COLO668 (cell line): Measurements from ENCODE around the gene ABCA8.
"Not testable (repeated sequence)": the region's sequence is repeated elsewhere in the genome, so short reads cannot be mapped to it uniquely, and the experiment has no call there.

Experiments used
- DNase-seq: peaks from one replicate; lab custom pipeline; 2025; ENCODE audit not compliant: unreplicated experiment; lab: John Stamatoyannopoulos, UW

The ABCA8 gene

DNA sequence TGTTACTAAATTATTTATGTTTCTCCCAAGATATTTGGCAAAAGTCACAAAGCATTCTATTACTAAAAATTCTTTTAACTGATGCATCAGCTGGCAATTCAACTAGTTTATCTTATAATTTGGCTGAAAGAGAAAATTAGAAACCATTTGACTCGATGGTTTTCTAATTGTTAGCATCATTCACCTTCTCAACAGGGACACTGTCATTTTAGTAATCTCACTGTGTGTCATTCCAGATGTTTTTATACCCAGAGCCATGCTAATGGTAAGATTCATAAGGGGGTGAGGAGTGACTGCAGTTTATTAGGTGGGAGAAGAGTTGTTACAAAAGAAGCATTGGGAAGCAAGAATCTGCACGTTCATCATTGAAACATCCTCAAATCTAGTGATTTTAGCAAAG is 124.9 kb downstream of the ABCA8 start:
- DNase-seq, result no peak

DNA sequence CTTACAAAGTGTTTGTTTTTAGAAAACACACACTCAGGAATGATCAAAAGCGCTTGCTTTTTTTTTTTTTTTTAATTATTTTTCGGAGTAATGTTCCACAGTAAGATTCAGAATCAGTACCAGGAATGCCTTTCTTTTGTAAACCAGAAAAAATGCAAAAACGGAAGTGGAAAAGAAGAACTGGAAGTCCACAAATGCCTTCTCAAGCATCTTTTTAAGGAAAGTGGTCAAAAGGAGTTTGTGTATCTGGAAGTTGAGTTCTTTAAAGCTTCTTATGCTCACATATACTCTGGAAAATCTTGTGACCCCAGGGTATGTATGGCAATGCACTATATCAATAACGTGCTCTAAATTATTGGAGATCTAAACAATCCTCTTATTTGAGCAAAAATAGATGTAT is 126.0 kb downstream of the ABCA8 start:
- DNase-seq, result no peak

DNA sequence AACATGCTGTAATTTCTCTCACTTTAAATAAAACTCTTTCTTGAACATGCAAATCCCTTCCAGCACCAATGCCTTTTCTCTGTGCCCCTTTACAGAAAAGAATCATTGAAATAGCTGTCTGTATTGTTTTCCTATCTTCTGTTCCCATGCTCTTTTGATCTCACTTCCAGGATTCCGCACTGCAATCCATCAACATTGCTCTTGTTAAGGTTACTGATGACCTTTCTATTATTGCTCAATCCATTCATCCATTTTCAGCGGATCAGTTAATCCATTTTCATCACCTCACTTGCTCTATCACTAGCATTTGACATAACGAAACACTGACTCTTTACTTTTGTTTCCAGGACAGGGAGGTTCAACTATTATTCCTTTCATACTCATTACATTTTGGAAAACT is 130.5 kb downstream of the ABCA8 start:
- no peak for DNase-seq

DNA sequence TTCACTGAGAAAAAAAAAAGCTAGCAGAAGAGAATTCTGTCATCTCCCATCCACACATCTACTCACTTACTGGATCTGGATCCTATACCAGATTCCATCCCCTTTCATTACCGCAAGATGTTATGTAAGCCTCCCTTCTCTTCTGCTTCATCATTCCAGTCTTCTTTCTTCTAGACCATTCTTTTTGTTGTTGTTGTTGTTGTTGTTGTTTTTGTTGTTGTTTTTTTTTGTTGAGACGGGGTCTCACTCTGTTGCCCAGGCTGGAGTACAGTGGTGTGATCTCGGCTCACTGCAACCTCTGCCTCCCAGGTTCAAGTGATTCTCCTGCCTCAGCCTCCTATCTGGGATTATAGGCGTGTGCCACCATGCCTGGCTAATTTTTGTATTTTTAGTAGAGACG is 131.0 kb downstream of the ABCA8 start:
- DNase-seq, result not testable (repeated sequence)

DNA sequence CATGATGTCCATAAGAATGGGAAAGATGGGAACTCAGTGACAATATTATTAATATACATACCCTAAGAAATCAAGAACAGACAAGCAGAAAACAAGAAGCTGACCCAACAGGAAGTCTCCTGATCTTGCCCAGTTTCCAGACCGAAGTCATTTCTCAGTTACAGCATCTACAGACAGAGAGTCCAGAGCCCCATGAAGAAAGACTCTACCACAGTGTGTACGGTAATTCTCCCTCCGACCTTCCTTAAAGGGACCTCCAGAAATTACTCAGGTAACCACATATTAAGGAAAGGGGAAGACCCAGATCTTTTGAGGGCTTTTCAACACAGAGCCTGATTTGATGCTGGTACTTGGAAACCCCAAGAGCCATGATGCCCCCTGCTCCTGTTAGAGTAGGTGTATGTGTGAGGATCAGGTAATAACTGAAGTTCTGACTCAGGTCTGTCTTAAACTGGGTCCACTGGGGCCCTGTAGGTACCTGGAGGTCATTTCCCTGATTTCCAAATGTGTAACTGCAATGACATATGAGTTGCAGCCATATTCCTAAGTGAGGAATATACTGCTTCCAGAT is 132.4 kb downstream of the ABCA8 start:
- no peak for DNase-seq

DNA sequence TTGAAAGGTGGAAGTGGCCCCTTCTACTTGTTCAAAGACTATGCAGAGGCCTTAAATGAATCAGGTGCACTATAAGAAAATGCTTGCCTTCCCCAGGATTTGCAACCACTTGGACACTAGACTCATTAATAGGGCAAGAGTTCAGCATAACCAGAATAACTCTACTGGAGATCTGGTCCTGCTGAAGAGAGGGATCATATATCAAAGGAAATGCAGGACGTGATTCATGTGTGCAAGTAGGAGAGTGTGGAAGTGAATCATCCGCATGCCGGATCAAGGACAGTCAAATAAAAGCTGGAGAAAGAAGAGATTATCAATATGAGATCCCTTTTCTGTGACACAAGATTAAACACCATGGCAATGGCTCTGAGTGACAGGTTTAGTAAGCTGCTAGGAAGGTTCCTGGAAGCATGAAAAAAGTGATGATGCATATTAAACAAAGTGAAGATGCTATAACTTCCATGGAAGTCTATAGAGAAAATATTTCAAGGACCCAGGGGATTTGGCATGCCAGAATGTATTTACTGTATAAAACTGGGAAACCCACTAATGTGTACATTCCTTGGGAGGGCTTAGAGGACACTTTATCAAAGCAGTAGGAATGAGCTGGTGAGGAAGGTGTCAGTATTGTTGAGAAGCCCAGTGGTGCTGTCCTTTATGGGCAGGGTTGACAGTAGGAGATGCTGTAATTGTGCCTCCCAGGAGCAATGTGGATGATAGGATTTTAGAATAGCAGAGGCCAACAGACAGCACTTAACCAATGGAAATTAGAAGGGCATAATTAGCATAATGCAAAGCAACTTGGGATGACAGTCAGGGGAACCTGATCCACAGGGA is 133.1 kb downstream of the ABCA8 start:
- no peak for DNase-seq

DNA sequence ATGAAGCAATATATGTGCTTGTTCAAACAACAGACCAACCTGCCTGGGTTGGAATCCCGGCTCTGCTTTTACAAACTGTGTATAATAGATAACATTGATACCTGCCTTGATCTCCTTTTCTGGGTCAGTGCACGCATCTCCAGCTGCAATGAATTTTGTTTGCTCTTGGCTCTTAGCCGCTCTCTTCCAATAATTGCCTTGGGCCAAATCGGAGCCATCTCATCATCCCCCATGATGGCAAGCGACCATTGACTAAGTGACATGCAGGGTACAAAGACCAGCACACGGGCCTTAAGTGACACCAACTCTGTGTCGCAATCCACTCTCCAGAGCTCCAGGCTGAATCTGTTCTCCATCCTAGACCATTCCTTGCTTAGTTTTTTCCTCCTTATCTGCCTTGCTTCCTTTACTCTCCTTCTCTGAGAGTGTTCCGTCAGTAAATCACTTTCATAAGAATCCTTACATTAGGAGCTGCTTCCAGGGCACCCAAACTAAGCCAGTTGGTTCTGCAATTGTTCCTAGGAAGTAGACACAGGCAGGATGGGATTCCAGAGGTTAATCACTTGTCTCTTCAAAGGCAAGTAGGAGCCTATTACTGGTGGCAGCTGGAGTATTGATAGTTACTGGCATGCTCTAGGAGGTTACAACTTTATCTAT is 134.2 kb downstream of the ABCA8 start:
- peak; percentile 47 for DNase-seq

DNA sequence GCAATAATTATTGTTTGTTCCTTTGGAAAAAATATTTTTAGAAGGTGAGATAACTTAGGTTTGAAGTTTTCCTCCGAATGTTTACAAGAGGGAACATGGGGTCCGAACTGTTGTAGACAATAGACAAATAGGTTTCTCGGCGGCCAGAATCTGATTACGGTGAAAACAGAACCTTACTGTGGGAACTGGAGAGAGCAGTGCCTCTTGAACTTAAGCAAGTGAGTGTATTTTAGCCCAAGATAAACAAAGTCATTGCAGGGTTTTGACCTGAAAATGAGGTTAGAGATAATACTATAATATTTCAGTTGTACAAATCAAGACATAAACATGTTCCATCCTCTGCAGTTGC is 134.7 kb downstream of the ABCA8 start:
- DNase-seq, result no peak

DNA sequence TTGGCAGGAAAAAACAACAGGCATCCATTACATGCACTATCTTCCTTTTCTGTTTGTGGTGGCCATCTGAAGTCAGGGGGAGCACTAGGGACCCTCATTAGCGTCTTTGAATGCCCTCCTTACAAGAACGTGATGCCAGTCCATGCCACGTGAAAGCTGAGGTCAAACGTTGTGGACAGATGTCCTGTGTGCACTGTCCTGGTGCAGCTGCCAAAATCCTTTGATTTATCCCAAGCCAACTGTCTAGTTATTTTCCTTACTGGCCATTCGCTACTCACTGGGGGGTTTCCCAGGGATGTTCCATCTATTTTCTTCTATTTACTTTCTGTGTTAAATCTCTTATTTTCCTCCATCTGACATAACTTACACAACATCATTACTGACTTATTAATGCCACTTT is 135.7 kb downstream of the ABCA8 start:
- DNase-seq, result no peak
